LNCaP clone FGC (cell line): Measurements from ENCODE around the gene YDJC.
"Not testable (repeated sequence)": the region's sequence is repeated elsewhere in the genome, so short reads cannot be mapped to it uniquely, and the experiment has no call there.

Experiments used
- DNase-seq: peaks from one replicate; pipeline ENCODE4 v3.0.0-alpha.2; 2011; ENCODE audit warnings: low read depth
- H3K4me3 ChIP-seq: 2 replicates; pipeline ENCODE4 v1.5.1; 2011; ENCODE audit warnings: mild to moderate bottlenecking, low read depth, low read length, control low read depth
- TF ChIP-seq, protein P1 (sequence below): IDR thresholded peaks from 2 replicates; pipeline ENCODE4 v1.5.1; 2012; ENCODE audit warnings: mild to moderate bottlenecking; ENCODE audit not compliant: control insufficient read depth, insufficient read depth; ENCODE audit errors: extremely low read depth

Gene YDJC

GRCh38 chr22:21612858-21613257 is 17.0 kb downstream of the YDJC start:
- no peak for DNase-seq
- TF ChIP-seq, protein P1, sequence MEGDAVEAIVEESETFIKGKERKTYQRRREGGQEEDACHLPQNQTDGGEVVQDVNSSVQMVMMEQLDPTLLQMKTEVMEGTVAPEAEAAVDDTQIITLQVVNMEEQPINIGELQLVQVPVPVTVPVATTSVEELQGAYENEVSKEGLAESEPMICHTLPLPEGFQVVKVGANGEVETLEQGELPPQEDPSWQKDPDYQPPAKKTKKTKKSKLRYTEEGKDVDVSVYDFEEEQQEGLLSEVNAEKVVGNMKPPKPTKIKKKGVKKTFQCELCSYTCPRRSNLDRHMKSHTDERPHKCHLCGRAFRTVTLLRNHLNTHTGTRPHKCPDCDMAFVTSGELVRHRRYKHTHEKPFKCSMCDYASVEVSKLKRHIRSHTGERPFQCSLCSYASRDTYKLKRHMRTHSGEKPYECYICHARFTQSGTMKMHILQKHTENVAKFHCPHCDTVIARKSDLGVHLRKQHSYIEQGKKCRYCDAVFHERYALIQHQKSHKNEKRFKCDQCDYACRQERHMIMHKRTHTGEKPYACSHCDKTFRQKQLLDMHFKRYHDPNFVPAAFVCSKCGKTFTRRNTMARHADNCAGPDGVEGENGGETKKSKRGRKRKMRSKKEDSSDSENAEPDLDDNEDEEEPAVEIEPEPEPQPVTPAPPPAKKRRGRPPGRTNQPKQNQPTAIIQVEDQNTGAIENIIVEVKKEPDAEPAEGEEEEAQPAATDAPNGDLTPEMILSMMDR: no peak
- H3K4me3 ChIP-seq: no peak overlapping the region

GRCh38 chr22:21611210-21611977 is 18.4 kb downstream of the YDJC start:
- no peak overlapping the region for H3K4me3 ChIP-seq
- TF ChIP-seq, protein P1: no peak
- no peak for DNase-seq

DNA sequence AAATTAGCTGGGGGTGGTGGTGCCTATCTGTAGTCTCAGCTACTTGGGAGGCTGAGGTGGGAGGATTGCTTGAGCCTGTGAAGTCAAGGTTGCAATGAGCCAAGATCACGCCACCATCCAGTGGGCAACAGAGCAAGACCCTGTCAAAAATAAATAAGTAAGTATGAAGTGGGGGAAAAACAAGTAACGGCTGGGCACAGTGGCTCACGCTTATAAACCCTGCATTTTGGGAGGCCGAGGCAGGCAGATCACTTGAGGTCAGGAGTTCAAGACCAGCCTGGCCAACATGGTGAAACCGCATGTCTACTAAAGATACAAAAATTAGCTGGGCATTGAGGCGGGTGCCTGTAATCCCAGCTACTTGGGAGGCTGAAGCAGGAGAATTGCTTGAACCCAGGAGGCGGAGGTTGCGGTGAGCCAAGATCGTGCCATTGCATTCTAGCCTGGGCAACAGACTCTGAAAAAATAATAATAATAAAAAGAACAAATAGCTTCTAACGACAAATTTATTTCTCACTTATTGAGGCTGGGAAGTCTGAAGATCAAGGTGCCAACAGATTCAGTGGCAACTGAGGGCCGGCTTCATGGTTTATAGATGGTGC is 20.2 kb downstream of the YDJC start:
- not testable (repeated sequence) for DNase-seq, H3K4me3 ChIP-seq

DNA sequence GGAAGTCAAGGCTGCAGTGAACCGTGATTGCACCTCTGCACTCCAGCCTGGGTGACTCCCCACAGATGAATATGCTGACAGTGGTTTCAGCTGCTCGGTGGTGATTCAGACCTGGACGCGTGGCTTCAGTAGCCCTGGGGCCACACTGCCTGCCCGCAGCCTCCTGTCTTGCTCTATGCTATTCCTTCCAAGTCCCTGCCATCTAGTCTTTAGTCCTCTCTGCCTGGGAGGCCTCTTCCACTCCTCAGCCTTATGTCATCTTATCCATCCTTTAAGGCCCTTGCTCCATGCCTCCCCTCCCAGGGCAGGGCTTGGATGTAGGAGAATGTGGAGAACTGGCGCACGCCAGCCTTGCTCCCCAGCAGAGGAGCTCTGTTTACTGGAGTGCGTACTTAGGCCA is 23.0 kb downstream of the YDJC start:
- TF ChIP-seq, protein P1: no peak

GRCh38 chr22:21605887-21606564 is 23.8 kb downstream of the YDJC start:
- TF ChIP-seq, protein P1: no peak
- no peak for DNase-seq
- H3K4me3 ChIP-seq: no peak overlapping the region

More for the DNA sequence above, 23.0 kb downstream of the YDJC start:
- no peak for DNase-seq
- no peak overlapping the region for H3K4me3 ChIP-seq

- TF ChIP-seq, protein P1: no peak
- DNase-seq: no peak
- no peak overlapping the region for H3K4me3 ChIP-seq
Measured at GRCh38 chr22:21603973-21604372, 25.8 kb downstream of the YDJC start.

- no peak overlapping the region for H3K4me3 ChIP-seq
- TF ChIP-seq, protein P1: no peak
- no peak for DNase-seq
Measured at GRCh38 chr22:21602579-21602978, 27.2 kb downstream of the YDJC start.
